ENCODE results near the gene ACSM5. TPM values are rescaled to one million over a fixed set of nuclear protein-coding genes. Genes with fewer than 3 reads are reported as not detected.
"Not testable (repeated sequence)": the region's sequence is repeated elsewhere in the genome, so short reads cannot be mapped to it uniquely, and the experiment has no call there.

Gene ACSM5
- total RNA-seq, 2 donors from 2014 or later = not detected

GRCh38 chr16:20411055-20411454 lies 1.7 kb downstream of the ACSM5 start:
- Mint-ChIP-seq H3K27me3 (peaks cover 9% of the 10 kb centered on the region in 2 donors), H3K4me3 (no peak overlapping the region), H3K4me1 (ENCODE audit: low read depth in 2 of 2) (no peaks in the 10 kb centered on the region), H3K36me3 (no peaks in the 10 kb centered on the region), H3K27ac (no peak overlapping the region), H3K9me3 (no peaks in the 10 kb centered on the region)
- ATAC-seq = no peak
- DNase-seq (ENCODE audit: low spot score) = no peak

GRCh38 chr16:20415541-20415940 lies 6.2 kb downstream of the ACSM5 start:
- DNase-seq (ENCODE audit: low spot score) (no peak), ATAC-seq (no peak)
- Mint-ChIP-seq H3K36me3 (no peaks in the 10 kb centered on the region), H3K4me3 (no peak overlapping the region), H3K4me1 (ENCODE audit: low read depth in 2 of 2) (no peaks in the 10 kb centered on the region), H3K27ac (no peak overlapping the region), H3K27me3 (peaks cover 9 to 14% of the 10 kb centered on the region in 2 donors), H3K9me3 (no peaks in the 10 kb centered on the region)

DNA sequence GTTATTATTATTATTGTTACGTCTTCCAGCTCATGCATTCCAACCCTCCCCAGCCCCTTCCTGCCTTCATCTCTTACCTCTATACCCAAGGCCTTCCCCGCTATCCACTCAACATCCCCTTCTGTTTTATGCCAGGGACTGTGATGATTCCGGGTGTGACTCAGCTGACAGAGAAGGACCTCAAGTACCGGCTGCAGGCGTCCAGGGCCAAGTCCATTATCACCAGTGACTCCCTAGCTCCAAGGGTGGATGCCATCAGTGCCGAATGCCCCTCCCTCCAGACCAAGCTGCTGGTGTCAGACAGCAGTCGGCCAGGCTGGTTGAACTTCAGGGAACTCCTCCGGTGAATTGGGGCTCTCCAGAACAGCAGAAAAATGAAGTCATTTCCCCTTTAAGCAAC lies 9.8 kb downstream of the ACSM5 start:
- H3K9me3 Mint-ChIP-seq; H3K4me1 Mint-ChIP-seq (ENCODE audit: low read depth in 2 of 2); DNase-seq (ENCODE audit: low spot score); H3K4me3 Mint-ChIP-seq; H3K27ac Mint-ChIP-seq; H3K36me3 Mint-ChIP-seq: not testable (repeated sequence)
- H3K27me3 Mint-ChIP-seq = peaks cover 9 to 14% of the 10 kb centered on the region in 2 donors
- ATAC-seq = peak in 1 of 2 donors; percentile 32

DNA sequence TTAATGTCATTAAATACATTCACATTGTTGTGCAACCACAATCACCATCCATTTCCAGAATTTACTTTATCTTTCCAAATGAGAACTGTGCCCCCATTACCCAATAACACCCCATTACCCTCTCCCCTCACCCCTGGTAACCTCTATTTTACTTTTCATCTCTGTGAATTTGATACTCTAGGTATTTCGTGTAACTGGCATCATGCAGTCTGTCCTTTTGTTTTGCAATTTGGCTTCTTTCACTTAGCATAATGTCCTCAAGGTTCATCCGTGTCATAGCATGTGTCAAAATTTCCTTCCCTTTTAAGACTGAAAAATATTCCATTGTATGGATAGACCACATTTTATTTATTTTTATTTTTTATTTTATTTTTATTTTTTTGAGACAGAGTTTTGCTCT lies 12.4 kb downstream of the ACSM5 start:
- H3K36me3 Mint-ChIP-seq; ATAC-seq; H3K9me3 Mint-ChIP-seq; H3K4me1 Mint-ChIP-seq (ENCODE audit: low read depth in 2 of 2); DNase-seq (ENCODE audit: low spot score); H3K27me3 Mint-ChIP-seq; H3K4me3 Mint-ChIP-seq; H3K27ac Mint-ChIP-seq: not testable (repeated sequence)

- DNase-seq (ENCODE audit: low spot score); H3K27me3 Mint-ChIP-seq; H3K4me1 Mint-ChIP-seq (ENCODE audit: low read depth in 2 of 2); H3K36me3 Mint-ChIP-seq; ATAC-seq; H3K9me3 Mint-ChIP-seq; H3K4me3 Mint-ChIP-seq; H3K27ac Mint-ChIP-seq: not testable (repeated sequence)
Measured at GRCh38 chr16:20423772-20424128, 14.4 kb downstream of the ACSM5 start.

GRCh38 chr16:20424129-20424866 lies 15.0 kb downstream of the ACSM5 start:
- ATAC-seq (no peak), DNase-seq (ENCODE audit: low spot score) (no peak)
- Mint-ChIP-seq H3K4me1 (ENCODE audit: low read depth in 2 of 2) (no peaks in the 10 kb centered on the region), H3K27me3 (peaks cover 2 to 5% of the 10 kb centered on the region in 2 donors), H3K36me3 (no peaks in the 10 kb centered on the region), H3K27ac (no peak overlapping the region), H3K4me3 (no peak overlapping the region), H3K9me3 (peaks cover 4% of the 10 kb centered on the region)

GRCh38 chr16:20427401-20427797 lies 18.1 kb downstream of the ACSM5 start:
- H3K27me3 Mint-ChIP-seq; H3K27ac Mint-ChIP-seq; DNase-seq (ENCODE audit: low spot score); ATAC-seq; H3K36me3 Mint-ChIP-seq; H3K4me3 Mint-ChIP-seq; H3K9me3 Mint-ChIP-seq; H3K4me1 Mint-ChIP-seq (ENCODE audit: low read depth in 2 of 2): not testable (repeated sequence)

DNA sequence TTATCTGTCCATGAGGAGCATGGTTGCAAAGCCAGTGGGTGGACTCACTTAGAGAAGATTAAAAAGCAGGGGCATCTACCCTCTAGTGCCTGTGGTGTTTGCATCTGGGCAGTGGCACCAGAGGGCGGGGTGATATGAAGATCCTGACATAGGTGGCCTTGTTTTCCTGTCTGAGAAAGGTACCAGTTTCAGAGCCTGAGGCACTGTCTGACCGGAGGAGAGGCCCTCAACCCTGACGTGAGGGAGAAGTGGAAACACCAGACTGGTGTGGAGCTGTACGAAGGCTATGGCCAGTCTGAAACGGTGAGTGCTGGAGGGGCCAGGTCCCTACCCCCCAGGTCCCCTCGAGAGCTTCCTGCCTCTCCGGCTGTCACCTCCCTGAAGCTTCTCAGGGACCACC lies 20.2 kb downstream of the ACSM5 start:
- not testable (repeated sequence) for H3K9me3 Mint-ChIP-seq; ATAC-seq; H3K4me1 Mint-ChIP-seq (ENCODE audit: low read depth in 2 of 2); DNase-seq (ENCODE audit: low spot score); H3K36me3 Mint-ChIP-seq; H3K4me3 Mint-ChIP-seq; H3K27ac Mint-ChIP-seq; H3K27me3 Mint-ChIP-seq

DNA sequence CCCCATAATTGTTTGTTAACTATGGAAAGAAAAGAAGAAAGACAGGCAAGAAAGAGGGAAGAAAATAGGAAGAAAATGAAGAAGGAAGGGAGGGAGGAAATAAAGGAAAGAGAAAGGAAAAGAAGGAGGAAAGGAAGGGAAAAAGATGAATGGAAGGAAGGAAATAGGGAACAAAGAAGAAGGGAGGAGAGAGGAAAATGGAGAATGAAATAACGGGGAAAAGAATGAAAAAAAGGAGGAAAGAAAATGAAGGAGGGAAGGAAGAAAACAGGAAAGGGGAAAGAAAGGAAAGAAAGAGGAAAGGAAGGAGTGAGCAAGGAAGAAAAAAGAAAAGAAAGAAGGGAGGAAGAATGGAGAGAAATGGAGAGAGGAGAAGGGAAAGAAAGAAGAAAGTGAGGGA lies 21.1 kb downstream of the ACSM5 start:
- not testable (repeated sequence) for ATAC-seq; H3K27me3 Mint-ChIP-seq; H3K4me3 Mint-ChIP-seq; H3K36me3 Mint-ChIP-seq; H3K4me1 Mint-ChIP-seq (ENCODE audit: low read depth in 2 of 2); DNase-seq (ENCODE audit: low spot score); H3K27ac Mint-ChIP-seq; H3K9me3 Mint-ChIP-seq

DNA sequence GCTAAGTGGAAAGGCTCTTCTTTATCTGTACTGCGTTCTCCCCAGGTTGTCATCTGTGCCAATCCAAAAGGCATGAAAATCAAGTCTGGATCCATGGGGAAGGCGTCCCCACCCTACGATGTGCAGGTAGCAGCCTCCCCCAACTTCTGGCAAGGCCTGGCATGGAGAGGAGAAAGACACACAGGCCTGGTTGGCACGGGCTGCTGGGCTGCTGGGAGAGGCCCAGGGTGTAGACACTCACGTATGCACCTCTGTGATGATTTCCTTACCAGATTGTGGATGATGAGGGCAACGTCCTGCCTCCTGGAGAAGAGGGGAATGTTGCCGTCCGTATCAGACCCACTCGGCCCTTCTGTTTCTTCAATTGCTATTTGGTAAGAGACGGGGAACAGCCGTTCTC lies 21.6 kb downstream of the ACSM5 start:
- ATAC-seq (peak; percentile 24 to 45), DNase-seq (ENCODE audit: low spot score) (no peak)
- Mint-ChIP-seq H3K36me3 (no peaks in the 10 kb centered on the region), H3K9me3 (peaks cover 4% of the 10 kb centered on the region), H3K4me1 (ENCODE audit: low read depth in 2 of 2) (no peaks in the 10 kb centered on the region), H3K27ac (no peak overlapping the region), H3K4me3 (no peak overlapping the region), H3K27me3 (peaks cover 5 to 6% of the 10 kb centered on the region in 2 donors)

- ATAC-seq; H3K36me3 Mint-ChIP-seq; DNase-seq (ENCODE audit: low spot score); H3K9me3 Mint-ChIP-seq; H3K27ac Mint-ChIP-seq; H3K4me1 Mint-ChIP-seq (ENCODE audit: low read depth in 2 of 2); H3K27me3 Mint-ChIP-seq; H3K4me3 Mint-ChIP-seq: not testable (repeated sequence)
Measured at GRCh38 chr16:20438950-20439349, 29.6 kb downstream of the ACSM5 start.

- H3K9me3 Mint-ChIP-seq; H3K27ac Mint-ChIP-seq; H3K36me3 Mint-ChIP-seq; DNase-seq (ENCODE audit: low spot score); ATAC-seq; H3K4me3 Mint-ChIP-seq; H3K27me3 Mint-ChIP-seq; H3K4me1 Mint-ChIP-seq (ENCODE audit: low read depth in 2 of 2): not testable (repeated sequence)
Measured at GRCh38 chr16:20439820-20440231, 30.5 kb downstream of the ACSM5 start.

DNA sequence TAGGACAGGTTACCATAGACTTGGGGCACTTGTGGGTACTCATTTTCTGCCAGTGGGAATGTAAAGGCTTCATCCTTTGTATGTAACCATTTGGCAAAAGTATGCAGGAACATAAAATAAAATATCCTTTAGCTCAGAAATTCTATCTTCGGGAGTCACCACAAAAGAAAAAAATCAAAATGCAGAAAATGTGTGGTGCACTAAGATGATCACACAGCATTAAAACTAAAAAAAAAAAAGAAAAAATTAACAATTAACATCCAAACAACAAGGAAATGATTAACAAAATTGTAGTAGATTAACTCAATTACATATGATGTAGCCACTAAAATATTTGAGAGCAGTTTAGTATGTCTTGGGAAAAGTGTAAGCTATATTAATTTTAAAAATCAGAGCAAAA lies 31.4 kb downstream of the ACSM5 start:
- not testable (repeated sequence) for DNase-seq (ENCODE audit: low spot score); H3K4me1 Mint-ChIP-seq (ENCODE audit: low read depth in 2 of 2); H3K36me3 Mint-ChIP-seq; ATAC-seq; H3K27me3 Mint-ChIP-seq; H3K9me3 Mint-ChIP-seq; H3K27ac Mint-ChIP-seq; H3K4me3 Mint-ChIP-seq

- Mint-ChIP-seq H3K4me1 (ENCODE audit: low read depth in 2 of 2) (no peaks in the 10 kb centered on the region), H3K36me3 (no peaks in the 10 kb centered on the region), H3K27me3 (no peaks in the 10 kb centered on the region), H3K9me3 (no peaks in the 10 kb centered on the region), H3K4me3 (no peak overlapping the region), H3K27ac (no peak overlapping the region)
- ATAC-seq (no peak), DNase-seq (ENCODE audit: low spot score) (no peak)
Measured at GRCh38 chr16:20441191-20441590, 31.9 kb downstream of the ACSM5 start.

- not testable (repeated sequence) for H3K9me3 Mint-ChIP-seq; DNase-seq (ENCODE audit: low spot score); H3K4me1 Mint-ChIP-seq (ENCODE audit: low read depth in 2 of 2); H3K27ac Mint-ChIP-seq; H3K4me3 Mint-ChIP-seq; H3K36me3 Mint-ChIP-seq; H3K27me3 Mint-ChIP-seq
- peak in 1 of 2 donors; percentile 53 for ATAC-seq
Measured at GRCh38 chr16:20441859-20442258, 32.5 kb downstream of the ACSM5 start.
